SK-N-SH treated with all-trans-retinoic acid at 6 μM for 48 hours (cell line): Measurements from ENCODE around the gene MNT.

Experiments
- ZFP3 ChIP-seq: fragments of 250-450 bp; sonication (Bioruptor Pico); IDR thresholded peaks from 2 replicates; pipeline ENCODE4 v1.5.0; 2020; ENCODE audit warnings: mild to moderate bottlenecking, moderate library complexity
- ZFP30 ChIP-seq: fragments of 450-650 bp; formaldehyde crosslinking; IDR thresholded peaks from 2 replicates; pipeline ENCODE4 v1.5.0; 2022; ENCODE audit warnings: mild to moderate bottlenecking, moderate library complexity
- ZNF70 ChIP-seq: fragments of 450-650 bp; formaldehyde crosslinking; IDR thresholded peaks from 2 replicates; pipeline ENCODE4 v1.5.0; 2020; ENCODE audit warnings: mild to moderate bottlenecking, moderate library complexity
- ZNF8 ChIP-seq: fragments of 450-650 bp; formaldehyde crosslinking; IDR thresholded peaks from 2 replicates; pipeline ENCODE4 v1.5.0; 2020; ENCODE audit warnings: mild to moderate bottlenecking, moderate library complexity

- TF ChIP-seq ZFP3 (CRISPR knock-in tag) = no peak
- no peak for TF ChIP-seq ZFP30
- no peak for TF ChIP-seq ZNF8 (CRISPR knock-in tag)
- TF ChIP-seq ZNF70 = no peak
Observed at GRCh38 chr17:2410951-2411350, 10.1 kb upstream of the MNT start.
